ENCODE measurements around the gene FDXACB1. TPM values are rescaled to one million over a fixed set of nuclear protein-coding genes. Genes with fewer than 3 reads are reported as not detected.
A peak's percentile ranks its signal among the peaks of the same experiment; 100 is the strongest.

Gene FDXACB1
- polyA plus RNA-seq, 4 donors: 5.1 to 6.1 (median 5.6) TPM

DNA sequence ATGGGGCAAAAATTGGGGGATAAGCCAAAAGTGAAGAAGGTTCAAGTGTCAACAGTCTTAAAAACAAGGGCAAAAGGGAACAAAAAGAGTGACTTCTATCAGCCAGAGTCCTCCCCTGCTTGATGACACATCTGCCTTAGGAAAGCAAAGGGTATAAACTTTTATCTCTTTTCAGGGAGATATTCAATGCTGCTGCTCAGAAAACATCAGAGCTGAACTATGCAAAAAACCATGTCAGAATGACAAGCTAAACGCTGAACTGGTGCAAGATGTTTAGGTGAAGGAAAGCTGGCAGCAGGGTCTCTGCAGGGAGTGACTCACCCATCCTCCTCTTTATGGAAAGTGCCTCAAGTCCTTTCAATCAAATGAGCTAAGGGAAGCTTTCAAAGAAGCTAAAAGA, 32.3 kb downstream of the FDXACB1 start:
- DNase-seq (ENCODE audit: low read depth in 4 of 4, low spot score in 2 of 4): no peak

DNA sequence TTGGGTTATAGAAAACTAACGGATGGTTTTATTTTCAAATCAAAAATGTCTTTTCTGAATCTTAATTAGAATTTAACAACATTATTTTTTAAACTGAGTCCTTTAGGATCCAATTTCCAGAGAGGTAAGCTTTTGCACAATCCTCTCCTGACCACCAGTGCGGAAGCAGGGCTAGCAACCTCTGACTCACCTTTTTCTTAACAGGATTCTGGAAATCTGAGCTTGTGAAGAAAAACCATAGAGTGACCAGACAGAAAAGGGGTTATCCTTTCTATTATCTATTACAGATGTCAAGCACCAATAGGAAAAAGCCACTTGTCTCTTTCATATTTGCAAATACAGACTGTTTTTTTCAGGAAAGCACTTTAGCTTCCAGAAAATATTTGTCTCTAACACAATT, 32.9 kb downstream of the FDXACB1 start:
- no peak for DNase-seq (ENCODE audit: low read depth in 4 of 4, low spot score in 2 of 4)

DNA sequence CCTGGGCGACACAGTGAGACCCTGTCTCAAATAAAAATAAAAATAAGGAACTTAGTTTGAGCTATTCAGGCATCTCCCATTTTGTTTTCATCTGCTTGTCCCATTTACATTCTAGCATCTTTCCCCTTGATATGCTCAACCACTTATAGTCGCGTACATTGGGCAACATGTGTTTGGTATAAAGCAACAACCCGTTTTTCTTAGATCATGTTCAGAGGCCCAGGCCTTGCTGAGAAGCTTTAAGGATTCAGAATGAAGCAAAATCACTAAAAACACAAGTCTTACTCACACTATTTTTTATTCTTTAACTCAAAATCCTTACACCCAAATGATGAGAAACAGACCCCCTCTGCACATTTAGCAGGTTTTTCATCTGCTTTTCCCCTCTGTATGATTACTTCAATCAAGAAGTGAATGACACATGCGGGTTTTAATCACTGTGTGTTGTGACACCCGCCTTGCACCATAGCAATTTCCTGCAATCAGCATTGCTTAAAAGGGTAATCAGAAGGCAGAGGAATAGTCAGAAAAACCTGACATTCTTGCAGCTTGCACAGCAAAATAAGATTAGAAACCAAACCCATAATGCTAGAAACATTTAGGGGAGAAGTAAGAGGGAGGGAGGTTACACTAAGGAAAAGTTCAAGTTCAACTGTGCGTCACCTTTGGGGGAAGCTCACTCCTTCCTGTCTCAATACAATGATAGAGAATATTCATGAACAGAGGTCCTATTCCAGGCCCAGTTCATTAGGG, 33.5 kb downstream of the FDXACB1 start:
- no peak for DNase-seq (ENCODE audit: low read depth in 4 of 4, low spot score in 2 of 4)

GRCh38 chr11:111843661-111844060, 35.3 kb downstream of the FDXACB1 start:
- DNase-seq (ENCODE audit: low read depth in 4 of 4, low spot score in 2 of 4): no peak

- peak; percentile 65 to 73 (median 66) for DNase-seq (ENCODE audit: low read depth in 4 of 4, low spot score in 2 of 4)
Observed at GRCh38 chr11:111841370-111842053, 37.5 kb downstream of the FDXACB1 start.

DNA sequence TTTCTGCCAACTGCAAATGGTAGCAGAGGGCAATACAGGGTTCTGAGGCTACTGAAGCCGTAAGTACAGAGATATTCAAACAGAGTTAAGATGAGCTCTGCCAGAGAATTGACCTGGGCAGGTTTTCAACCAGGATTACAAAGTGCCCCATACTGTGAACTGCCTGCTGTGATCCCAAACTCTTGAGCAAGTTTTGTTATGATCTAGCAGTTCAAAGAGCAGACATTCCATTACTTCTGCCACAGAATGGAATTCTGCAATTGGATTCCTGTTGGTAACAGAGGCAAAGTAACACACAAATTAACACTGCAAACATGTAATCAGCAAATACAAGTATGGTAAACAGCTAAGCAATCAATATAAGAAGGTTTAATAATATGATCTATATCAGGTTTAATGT, 38.8 kb downstream of the FDXACB1 start:
- DNase-seq (ENCODE audit: low read depth in 4 of 4, low spot score in 2 of 4): no peak

GRCh38 chr11:111838054-111838453, 40.9 kb downstream of the FDXACB1 start:
- no peak for DNase-seq (ENCODE audit: low read depth in 4 of 4, low spot score in 2 of 4)

GRCh38 chr11:111837366-111837891, 41.5 kb downstream of the FDXACB1 start:
- DNase-seq (ENCODE audit: low read depth in 4 of 4, low spot score in 2 of 4): no peak

DNA sequence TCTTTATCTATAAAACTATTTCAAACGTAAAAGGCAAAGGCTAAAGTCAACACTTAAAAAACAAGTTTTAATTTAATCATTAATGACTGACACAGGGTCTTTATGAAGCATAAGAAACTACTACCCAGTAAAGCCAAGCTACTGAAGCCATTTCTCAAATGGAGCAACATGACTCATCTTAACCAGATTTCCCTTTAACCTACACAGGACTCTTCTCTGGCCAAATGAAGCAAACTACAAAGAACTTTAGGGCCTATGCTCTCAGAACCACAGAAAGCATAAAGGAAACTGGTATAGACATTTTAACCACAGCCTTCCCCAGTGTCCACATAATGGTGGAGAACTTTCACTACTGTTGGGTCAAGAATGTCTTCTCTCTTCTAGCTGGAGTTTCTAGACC, 42.2 kb downstream of the FDXACB1 start:
- no peak for DNase-seq (ENCODE audit: low read depth in 4 of 4, low spot score in 2 of 4)

- no peak for DNase-seq (ENCODE audit: low read depth in 4 of 4, low spot score in 2 of 4)
Observed at GRCh38 chr11:111836162-111836561, 42.8 kb downstream of the FDXACB1 start.

DNA sequence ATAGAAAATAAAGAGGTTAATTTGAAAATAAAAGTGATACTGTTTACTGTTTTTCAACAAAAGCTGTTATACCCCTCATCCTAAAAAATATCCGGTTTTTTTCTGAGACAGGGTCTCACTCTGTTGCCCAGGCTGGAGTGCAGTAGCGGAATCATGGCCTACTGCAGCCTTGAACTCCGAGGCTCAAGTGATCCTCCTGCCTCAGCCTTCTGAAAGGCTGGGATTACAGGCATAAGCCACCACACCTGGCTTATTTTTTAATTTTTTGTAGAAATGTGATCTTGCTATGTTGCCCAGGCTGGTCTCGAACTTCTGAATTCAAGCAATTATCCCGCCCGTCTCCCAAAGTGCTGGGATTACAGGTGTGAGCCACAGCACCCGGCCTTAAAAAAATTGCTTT, 43.3 kb downstream of the FDXACB1 start:
- no peak for DNase-seq (ENCODE audit: low read depth in 4 of 4, low spot score in 2 of 4)

- DNase-seq (ENCODE audit: low read depth in 4 of 4, low spot score in 2 of 4): no peak
Observed at GRCh38 chr11:111834432-111835163, 44.4 kb downstream of the FDXACB1 start.

GRCh38 chr11:111833524-111833923, 45.4 kb downstream of the FDXACB1 start:
- no peak for DNase-seq (ENCODE audit: low read depth in 4 of 4, low spot score in 2 of 4)

- no peak for DNase-seq (ENCODE audit: low read depth in 4 of 4, low spot score in 2 of 4)
Observed at GRCh38 chr11:111829185-111829968, 49.6 kb downstream of the FDXACB1 start.

GRCh38 chr11:111826322-111826950, 52.5 kb downstream of the FDXACB1 start:
- no peak for DNase-seq (ENCODE audit: low read depth in 4 of 4, low spot score in 2 of 4)

Other genes with a start within 250 kb of the FDXACB1 start
- 10 to 100 TPM; 19.2 to 26.6 (median 19.6) TPM for gene PPP2R1B, start 112.8 kb downstream of the FDXACB1 start, polyA plus RNA-seq (ENCODE audit: insufficient read length in 4 of 4)
- 10 to 100 TPM; 38.2 to 47.6 (median 42.6) TPM for gene ALG9, start 7.6 kb downstream of the FDXACB1 start, polyA plus RNA-seq (ENCODE audit: insufficient read length in 4 of 4)
- gene CFAP68, start 376 bp upstream of the FDXACB1 start, polyA plus RNA-seq (ENCODE audit: insufficient read length in 4 of 4): 10 to 100 TPM; 39.9 to 51.3 (median 43.6) TPM
- 10 to 100 TPM; 46.4 to 69.2 (median 52.6) TPM for gene CRYAB, start 32.6 kb upstream of the FDXACB1 start, polyA plus RNA-seq (ENCODE audit: insufficient read length in 4 of 4)
- 1 to 10 TPM; 1.8 to 3.1 (median 2.3) TPM for gene HSPB2, start 33.6 kb upstream of the FDXACB1 start, polyA plus RNA-seq (ENCODE audit: insufficient read length in 4 of 4)
- gene C11orf52, start 39.7 kb upstream of the FDXACB1 start, polyA plus RNA-seq (ENCODE audit: insufficient read length in 4 of 4): 10 to 100 TPM in 3 of 4 donors, 1 to 10 TPM in 1; 9.7 to 14.4 (median 12.9) TPM
- 10 to 100 TPM; 19.2 to 20.7 (median 20.0) TPM for gene DIXDC1, start 58.2 kb upstream of the FDXACB1 start, polyA plus RNA-seq (ENCODE audit: insufficient read length in 4 of 4)
- gene DLAT, start 146.2 kb upstream of the FDXACB1 start, polyA plus RNA-seq (ENCODE audit: insufficient read length in 4 of 4): 10 to 100 TPM; 46.3 to 56.9 (median 48.9) TPM
- 10 to 100 TPM in 3 of 4 donors, 1 to 10 TPM in 1; 7.6 to 13.7 (median 11.0) TPM for gene PIH1D2, start 194.9 kb upstream of the FDXACB1 start, polyA plus RNA-seq (ENCODE audit: insufficient read length in 4 of 4)
- 10 to 100 TPM; 48.8 to 61.1 (median 55.4) TPM for gene NKAPD1, start 195.1 kb upstream of the FDXACB1 start, polyA plus RNA-seq (ENCODE audit: insufficient read length in 4 of 4)
- gene TIMM8B, start 207.6 kb upstream of the FDXACB1 start, polyA plus RNA-seq (ENCODE audit: insufficient read length in 4 of 4): 10 to 100 TPM; 65.0 to 88.9 (median 76.5) TPM
- 100 to 1,000 TPM; 162 to 223 (median 180) TPM for gene SDHD, start 207.7 kb upstream of the FDXACB1 start, polyA plus RNA-seq (ENCODE audit: insufficient read length in 4 of 4)

All from left renal cortex interstitium (tissue), 4 donors.